Measurements from ENCODE around the gene TRIM3. TPM values are rescaled to one million over a fixed set of nuclear protein-coding genes. Genes with fewer than 3 reads are reported as not detected.

Gene TRIM3
- total RNA-seq, 6 donors from 2014 or later: 21.4 to 63.9 (median 28.7) TPM

DNA sequence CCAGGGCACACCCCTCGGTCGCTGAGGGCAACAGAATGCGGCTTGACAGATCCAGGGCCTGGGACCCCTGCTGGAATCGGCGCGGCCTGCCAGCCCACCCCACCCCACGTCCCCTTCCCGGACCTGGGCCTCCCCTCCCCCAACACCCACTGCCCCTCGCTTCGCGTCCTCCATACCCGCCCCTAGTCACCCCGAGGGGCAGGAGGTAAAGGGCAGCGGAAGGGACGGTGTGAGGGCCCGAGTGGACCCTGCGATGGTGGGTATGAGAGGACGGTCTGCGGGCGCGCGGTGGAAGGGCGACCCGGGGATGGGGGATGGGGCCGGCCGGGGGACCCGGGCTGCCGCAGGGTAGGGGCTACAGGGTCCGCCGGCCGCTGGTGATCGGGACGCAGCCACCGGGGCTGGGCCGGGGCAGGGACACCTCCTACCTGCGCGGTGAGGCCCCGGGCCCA is 55.2 kb downstream of the TRIM3 start:
- peak; percentile 44 to 46 for ATAC-seq (ENCODE audit: low FRiP score in 2 of 2)
- H3K4me3 ChIP-seq: peak overlapping the region; percentile 81 to 99 (median 91)
- WGBS, 2 donors: 0 to 2% methylated on average over 11 of the region's 38 CpGs
- H3K9me3 ChIP-seq: no peaks in the 10 kb centered on the region
- H3K4me1 ChIP-seq: peaks cover 21 to 37% (median 24%) of the 10 kb centered on the region in 4 donors
- H3K27me3 ChIP-seq: no peaks in the 10 kb centered on the region
- peak overlapping the region; percentile 90 to 97 (median 94) for H3K27ac ChIP-seq
- TF ChIP-seq, protein P1, sequence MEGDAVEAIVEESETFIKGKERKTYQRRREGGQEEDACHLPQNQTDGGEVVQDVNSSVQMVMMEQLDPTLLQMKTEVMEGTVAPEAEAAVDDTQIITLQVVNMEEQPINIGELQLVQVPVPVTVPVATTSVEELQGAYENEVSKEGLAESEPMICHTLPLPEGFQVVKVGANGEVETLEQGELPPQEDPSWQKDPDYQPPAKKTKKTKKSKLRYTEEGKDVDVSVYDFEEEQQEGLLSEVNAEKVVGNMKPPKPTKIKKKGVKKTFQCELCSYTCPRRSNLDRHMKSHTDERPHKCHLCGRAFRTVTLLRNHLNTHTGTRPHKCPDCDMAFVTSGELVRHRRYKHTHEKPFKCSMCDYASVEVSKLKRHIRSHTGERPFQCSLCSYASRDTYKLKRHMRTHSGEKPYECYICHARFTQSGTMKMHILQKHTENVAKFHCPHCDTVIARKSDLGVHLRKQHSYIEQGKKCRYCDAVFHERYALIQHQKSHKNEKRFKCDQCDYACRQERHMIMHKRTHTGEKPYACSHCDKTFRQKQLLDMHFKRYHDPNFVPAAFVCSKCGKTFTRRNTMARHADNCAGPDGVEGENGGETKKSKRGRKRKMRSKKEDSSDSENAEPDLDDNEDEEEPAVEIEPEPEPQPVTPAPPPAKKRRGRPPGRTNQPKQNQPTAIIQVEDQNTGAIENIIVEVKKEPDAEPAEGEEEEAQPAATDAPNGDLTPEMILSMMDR (IDR thresholded peaks at IDR 0.05): no peak
- TF ChIP-seq POLR2A (IDR thresholded peaks at IDR 0.05) (no peak), EP300 (IDR thresholded peaks at IDR 0.05) (no peak), POLR2AphosphoS5 (IDR thresholded peaks at IDR 0.05) (no peak)
- no peaks in the 10 kb centered on the region for H3K36me3 ChIP-seq
- peak in 1 of 2 donors; percentile 83 for DNase-seq

DNA sequence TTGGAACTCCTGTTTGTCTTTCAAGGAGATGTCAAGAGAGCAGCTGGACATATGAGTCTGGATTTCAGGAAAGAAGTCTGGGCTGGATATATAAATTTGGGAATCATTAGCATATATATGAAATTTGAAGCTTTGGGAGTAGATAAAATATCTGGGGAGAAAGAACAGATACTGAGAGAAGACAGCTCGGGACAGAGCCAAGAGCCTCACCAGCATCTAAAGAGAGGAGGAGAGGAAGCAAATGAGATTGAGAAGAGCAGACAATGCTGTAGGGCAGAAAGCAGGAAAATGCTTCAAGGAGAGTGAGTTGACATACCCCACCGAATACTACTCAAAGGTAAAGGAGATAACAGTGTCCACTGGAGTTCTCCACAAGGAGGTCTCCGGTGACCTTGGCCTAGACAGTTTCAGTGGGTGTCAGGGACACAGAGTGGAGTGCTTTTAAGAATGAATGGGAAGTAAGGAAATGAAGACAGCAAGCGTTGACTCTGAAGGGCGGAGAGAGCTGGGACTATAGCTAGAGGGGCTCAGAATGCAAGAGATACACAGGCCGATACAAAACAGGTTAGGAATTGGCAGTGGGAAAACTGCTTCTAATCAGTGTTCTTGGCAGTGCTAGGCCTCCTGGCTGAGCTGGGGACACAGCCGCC is 55.7 kb downstream of the TRIM3 start:
- DNase-seq (no peak), ATAC-seq (ENCODE audit: low FRiP score in 2 of 2) (peak; percentile 24 to 51)
- H3K36me3 ChIP-seq: no peaks in the 10 kb centered on the region
- no peaks in the 10 kb centered on the region for H3K9me3 ChIP-seq
- no peak for TF ChIP-seq EP300 (IDR thresholded peaks at IDR 0.05)
- TF ChIP-seq POLR2A (IDR thresholded peaks at IDR 0.05): no peak
- H3K4me3 ChIP-seq: peak overlapping the region; percentile 81 to 99 (median 91)
- peaks cover 21 to 37% (median 24%) of the 10 kb centered on the region in 4 donors for H3K4me1 ChIP-seq
- H3K27me3 ChIP-seq: no peaks in the 10 kb centered on the region
- H3K27ac ChIP-seq: peak overlapping the region; percentile 90 to 97 (median 94)
- WGBS, 2 donors: 48 to 52% methylated on average over 6 to 7 of the region's 7 CpGs

DNA sequence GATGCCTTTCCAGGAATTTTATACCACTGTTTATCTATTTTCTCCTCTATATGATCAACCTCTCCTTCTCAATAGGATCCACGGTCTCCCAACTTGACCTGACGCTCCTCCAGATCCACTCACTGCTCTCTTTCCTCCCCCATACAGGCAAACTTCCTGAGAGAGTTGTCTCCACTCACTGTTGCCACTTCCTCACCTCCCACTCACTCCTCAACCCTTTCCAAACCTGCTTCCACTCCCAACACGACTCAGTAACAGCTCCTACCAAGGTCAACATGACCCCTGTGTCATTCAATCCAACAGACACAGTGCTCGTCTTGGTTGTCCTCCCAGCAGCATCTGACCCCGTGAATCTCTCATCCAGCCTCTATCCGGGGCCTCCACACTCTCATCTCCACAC is 57.9 kb downstream of the TRIM3 start:
- TF ChIP-seq POLR2AphosphoS5 (IDR thresholded peaks at IDR 0.05) (no peak), EP300 (IDR thresholded peaks at IDR 0.05) (no peak), POLR2A (IDR thresholded peaks at IDR 0.05) (no peak)
- TF ChIP-seq, protein P1 (IDR thresholded peaks at IDR 0.05): no peak
- H3K27me3 ChIP-seq: no peaks in the 10 kb centered on the region
- DNase-seq (no peak), ATAC-seq (ENCODE audit: low FRiP score in 2 of 2) (no peak)
- peaks cover 0 to 4% (median 3%) of the 10 kb centered on the region in 4 donors for H3K36me3 ChIP-seq
- WGBS, 2 donors: 86 to 89% methylated on average over 6 of the region's 6 CpGs
- H3K4me1 ChIP-seq: peaks cover 21 to 37% (median 24%) of the 10 kb centered on the region in 4 donors
- H3K27ac ChIP-seq: no peak overlapping the region
- no peaks in the 10 kb centered on the region for H3K9me3 ChIP-seq
- no peak overlapping the region for H3K4me3 ChIP-seq

DNA sequence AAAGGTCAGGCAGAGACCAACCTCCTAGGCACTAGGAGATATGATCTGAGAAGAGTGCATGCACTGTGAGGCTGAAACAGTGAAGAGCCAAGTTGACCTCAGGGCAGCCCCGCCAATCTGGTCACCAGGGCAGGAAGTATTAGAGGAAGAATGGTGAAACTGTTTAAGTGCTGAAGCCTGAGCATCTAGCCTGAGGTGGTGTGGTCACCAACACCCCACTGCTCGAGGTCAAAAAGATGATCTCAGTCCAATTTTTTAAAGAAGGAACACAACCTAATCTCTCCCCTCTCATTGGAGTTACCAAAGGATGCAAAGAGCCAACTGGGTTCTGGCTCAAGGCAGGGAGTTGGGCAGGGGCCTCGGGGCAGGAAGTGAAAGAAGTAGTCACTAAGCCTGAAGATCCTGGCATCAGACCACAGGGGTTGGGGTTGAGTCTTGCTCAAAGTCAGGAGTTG is 58.8 kb downstream of the TRIM3 start:
- no peak for TF ChIP-seq POLR2A (IDR thresholded peaks at IDR 0.05)
- no peak for TF ChIP-seq EP300 (IDR thresholded peaks at IDR 0.05)
- no peak for TF ChIP-seq POLR2AphosphoS5 (IDR thresholded peaks at IDR 0.05)
- TF ChIP-seq, protein P1 (IDR thresholded peaks at IDR 0.05): no peak
- peaks cover 20 to 35% (median 22%) of the 10 kb centered on the region in 4 donors for H3K4me1 ChIP-seq
- DNase-seq (no peak), ATAC-seq (ENCODE audit: low FRiP score in 2 of 2) (no peak)
- no peak overlapping the region for H3K4me3 ChIP-seq
- no peaks in the 10 kb centered on the region for H3K9me3 ChIP-seq
- no peaks in the 10 kb centered on the region for H3K27me3 ChIP-seq
- no peak overlapping the region for H3K27ac ChIP-seq
- H3K36me3 ChIP-seq: peaks cover 0 to 12% (median 8%) of the 10 kb centered on the region in 4 donors
- WGBS, 2 donors: 53 to 64% methylated on average over 3 of the region's 3 CpGs

DNA sequence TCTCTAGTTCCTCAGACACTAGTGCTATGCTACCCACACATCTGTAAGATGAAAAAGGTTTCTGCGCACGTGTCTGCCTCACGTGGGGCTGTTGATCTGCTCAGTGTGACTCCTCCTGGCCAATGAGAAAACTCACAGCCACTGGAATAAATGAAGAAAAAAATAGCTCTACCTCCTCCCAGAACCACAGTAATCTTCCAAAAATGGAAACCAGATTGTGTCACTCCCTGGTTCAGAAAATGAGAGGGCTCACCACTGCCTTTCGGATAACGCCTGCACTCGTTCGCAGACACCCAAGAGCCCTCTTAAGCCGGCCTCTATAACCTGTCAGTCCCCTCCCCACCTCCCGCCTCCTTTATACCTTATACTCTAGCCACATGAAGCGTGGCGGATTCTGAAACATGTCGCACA is 59.9 kb downstream of the TRIM3 start:
- H3K4me1 ChIP-seq: peaks cover 14 to 25% (median 18%) of the 10 kb centered on the region in 4 donors
- no peak for DNase-seq

More for the DNA sequence above, 59.9 kb downstream of the TRIM3 start:
- Histone ChIP-seq H3K36me3 (peaks cover 0 to 23% (median 15%) of the 10 kb centered on the region in 4 donors), H3K27me3 (no peaks in the 10 kb centered on the region), H3K9me3 (no peaks in the 10 kb centered on the region), H3K4me3 (no peak overlapping the region), H3K27ac (no peak overlapping the region)
- WGBS, 2 donors: 87 to 89% methylated on average over 12 of the region's 12 CpGs
- TF ChIP-seq, protein P1 (IDR thresholded peaks at IDR 0.05): no peak
- TF ChIP-seq EP300 (IDR thresholded peaks at IDR 0.05): no peak
- TF ChIP-seq POLR2AphosphoS5 (IDR thresholded peaks at IDR 0.05): no peak
- TF ChIP-seq POLR2A (IDR thresholded peaks at IDR 0.05): no peak
- no peak for ATAC-seq (ENCODE audit: low FRiP score in 2 of 2)
